ENCODE data around the gene IRAK1BP1.
"Not testable (repeated sequence)": the region's sequence is repeated elsewhere in the genome, so short reads cannot be mapped to it uniquely, and the experiment has no call there.

Gene IRAK1BP1

DNA sequence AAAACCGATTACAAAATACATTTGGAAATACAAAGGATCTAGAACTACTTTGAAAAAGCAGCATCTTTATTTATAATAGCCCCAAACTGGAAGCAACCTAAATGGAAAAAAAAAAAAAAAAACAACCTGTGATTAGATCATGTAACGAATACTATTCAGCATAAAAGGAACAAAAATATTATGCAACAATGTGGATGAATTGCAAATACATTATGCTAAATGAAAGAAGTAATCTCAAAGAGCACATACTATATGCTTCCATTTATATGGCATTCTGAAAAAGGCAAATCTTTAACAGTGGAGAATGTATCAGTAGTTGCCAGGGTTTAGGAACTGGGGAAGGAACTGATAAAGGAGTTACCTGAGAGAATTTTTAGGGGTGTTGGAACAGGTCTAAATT lies 28.9 kb downstream of the IRAK1BP1 start:
- peak; percentile 43 for DNase-seq

DNA sequence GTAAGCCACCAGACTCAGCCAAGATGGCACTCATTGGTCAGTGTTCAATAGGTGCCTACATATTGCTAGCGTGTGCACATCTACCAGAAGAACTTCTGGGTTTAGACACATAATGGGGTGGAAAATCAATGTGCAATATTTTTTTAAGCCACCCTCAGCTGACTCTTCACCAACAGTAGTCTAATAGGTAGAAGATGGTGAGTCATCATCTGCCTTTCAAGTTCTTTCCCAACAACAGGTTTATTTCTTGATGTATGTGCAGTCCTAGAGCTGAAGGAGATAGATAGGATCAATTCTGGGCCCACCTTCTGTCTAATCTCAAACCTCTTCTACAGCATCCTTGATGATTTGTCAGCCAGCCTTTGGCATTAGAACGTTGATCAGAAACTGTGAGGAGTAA lies 41.3 kb downstream of the IRAK1BP1 start:
- no peak for DNase-seq

DNA sequence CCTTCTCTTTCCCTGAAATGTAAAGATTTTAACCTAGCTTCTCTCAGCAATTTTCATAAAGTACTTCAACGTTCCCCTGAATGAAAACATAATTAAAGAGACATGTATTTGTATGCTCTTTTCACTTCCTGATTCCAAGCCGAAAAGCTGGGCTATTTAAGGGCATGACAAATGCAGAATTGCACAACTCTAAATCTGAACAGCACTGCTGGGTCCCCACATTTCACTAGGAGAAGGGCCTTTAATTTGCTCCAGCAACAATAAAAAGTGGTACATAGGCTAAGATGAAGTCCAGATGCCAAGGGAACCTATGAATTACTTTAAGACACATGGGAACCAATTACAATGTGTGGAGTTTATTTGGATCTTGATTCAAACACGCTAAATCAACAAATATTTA lies 42.0 kb downstream of the IRAK1BP1 start:
- peak; percentile 74 for DNase-seq

DNA sequence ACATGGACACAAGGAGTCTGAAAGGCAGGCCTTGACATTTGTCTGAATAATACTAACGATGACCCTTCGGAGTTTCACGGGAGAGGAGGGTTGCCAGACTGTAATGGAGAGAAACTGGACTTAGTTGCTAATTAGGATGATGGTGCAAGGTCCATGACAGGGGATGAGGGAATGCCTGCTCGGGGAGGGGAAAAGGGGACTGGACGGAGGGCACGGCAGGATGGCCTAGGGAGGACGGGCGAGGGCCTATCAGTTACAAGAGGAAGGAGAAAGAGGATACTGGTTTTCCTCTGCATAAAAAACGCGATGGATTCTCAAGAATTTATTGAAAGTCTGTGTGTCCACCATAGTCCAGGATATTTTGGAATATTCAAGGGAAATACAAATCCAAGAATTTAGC lies 42.7 kb downstream of the IRAK1BP1 start:
- DNase-seq = no peak

DNA sequence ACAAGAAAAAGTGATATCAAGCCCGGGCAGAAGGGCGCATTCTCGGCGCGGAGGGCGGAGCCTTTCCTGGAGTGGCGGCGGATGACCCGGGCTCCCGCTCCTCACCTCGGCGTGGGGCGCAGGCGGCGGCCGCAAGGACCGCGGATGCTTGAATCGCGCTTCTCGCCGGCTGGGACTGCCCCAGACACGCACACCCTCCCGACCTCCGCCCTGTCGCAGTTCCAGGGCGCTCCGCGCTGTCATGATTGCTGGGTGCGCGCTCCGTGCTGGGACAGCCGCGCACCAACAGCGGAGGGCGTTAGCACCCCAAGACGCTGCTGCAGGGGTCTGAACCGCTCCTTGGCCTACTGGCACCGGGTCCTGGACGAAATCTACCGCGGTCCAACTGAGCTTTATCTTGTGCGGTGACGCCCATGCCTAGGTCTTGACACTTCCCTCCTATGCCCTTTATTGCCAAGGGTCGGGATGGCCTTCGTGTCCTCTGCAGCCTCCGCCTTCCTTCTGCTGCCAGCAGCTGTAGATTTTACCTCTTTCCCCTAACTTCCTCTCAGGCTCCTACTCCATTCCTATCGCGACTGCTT lies 43.3 kb downstream of the IRAK1BP1 start:
- peak; percentile 10 for DNase-seq

DNA sequence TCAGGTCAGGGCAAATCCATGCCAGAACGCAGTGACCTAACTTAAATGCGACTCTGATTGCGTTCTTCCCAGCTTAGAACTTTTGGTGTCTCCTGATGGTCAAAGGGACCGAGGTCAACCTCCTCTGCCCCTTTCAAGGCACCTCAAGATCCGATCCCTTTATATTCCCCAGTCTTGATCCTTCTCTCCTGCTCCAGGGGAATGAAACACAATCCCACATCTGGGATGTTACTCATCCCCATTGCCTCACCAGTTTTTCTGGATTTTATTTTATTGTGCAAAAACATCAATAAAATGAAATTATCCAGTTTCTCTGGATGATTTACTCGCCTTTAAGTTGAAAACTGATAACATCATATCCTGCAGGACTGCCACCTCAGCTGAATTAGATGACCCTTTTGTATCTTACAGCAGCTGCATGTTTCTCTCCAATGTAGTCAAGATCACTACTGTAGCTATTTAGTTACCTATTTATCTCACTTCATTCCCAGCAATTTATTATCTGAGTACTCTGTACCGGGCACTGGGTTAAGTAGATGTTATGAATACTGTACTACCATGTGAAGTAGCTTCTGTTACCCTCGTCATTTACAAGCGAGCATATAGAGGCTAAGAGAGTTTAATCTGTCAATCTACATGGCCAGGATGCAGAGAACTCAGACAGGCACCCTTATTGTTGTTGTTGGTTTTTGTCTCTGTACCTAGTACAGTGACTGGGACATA lies 44.0 kb downstream of the IRAK1BP1 start:
- no peak for DNase-seq

DNA sequence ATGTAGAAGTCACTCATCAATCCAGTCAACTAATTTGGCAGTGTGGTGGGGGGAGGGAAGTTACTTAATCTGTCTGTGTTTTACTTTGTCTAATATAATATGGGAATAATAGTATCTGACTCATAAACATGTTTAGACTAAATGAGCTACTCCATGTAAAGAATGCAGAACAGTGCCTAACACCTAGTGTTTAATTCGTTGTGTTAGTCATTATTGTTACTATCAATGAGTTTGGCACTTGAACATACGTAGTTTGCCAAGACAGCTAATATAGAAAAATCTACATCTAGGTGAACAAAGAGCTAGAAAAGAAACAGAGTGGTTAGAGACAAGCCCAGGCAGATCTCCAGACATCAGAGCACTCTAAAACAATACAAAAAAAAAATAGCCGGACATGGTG lies 49.1 kb downstream of the IRAK1BP1 start:
- no peak for DNase-seq

DNA sequence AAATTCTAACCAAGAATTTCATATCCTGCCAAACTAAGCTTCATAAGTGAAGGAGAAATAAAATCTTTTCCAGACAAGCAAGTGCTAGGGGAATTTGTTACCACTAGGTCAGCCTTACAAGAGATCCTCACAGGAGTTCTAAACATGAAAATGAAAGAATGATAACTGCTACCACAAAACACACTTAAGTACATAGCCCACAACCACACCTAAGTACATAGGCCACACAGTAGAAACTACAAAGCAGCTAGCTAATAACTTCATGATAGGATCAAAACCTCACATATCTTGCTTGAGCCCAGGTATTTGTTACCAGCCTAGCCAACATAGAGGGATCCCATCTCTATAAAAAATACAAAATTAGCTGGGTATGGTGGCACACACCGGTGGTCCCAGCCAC lies 50.4 kb downstream of the IRAK1BP1 start:
- DNase-seq = no peak

DNA sequence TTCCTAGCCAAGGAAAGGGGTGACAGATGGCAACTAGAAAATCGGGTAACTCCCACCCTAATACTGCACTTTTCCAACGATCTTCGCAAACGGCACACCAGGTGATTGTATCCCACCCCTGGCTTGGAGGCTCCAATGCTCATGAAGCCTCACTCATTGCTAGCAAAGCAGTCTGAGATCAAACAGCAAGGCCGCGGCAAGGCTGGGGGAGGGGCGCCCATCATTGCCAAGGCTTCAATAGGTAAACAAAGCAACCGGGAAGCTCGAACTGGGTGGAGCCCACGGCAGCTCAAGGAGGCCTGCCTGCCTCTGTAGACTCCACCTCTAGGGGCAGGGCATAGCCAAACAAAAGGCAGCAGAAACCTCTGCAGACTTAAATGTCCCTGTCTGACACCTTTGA lies 53.8 kb downstream of the IRAK1BP1 start:
- DNase-seq = not testable (repeated sequence)

DNA sequence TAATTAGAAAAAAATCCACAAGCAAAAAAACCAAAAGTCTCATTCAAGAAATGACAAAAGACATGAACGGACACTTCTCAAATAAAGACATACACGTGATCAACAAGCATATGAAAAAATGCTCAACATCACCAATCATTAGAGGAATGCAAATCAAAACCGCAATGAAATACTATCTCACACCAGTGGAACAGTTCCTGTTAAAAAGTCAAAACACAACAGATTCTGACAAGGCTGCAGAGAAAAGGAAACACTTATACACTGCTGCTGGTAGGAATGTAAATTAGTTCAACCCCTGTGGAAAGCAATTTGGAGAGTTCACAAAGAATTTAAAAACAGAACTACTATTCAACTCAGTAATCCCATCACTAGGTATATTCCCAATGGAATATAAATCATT lies 58.0 kb downstream of the IRAK1BP1 start:
- DNase-seq = no peak

DNA sequence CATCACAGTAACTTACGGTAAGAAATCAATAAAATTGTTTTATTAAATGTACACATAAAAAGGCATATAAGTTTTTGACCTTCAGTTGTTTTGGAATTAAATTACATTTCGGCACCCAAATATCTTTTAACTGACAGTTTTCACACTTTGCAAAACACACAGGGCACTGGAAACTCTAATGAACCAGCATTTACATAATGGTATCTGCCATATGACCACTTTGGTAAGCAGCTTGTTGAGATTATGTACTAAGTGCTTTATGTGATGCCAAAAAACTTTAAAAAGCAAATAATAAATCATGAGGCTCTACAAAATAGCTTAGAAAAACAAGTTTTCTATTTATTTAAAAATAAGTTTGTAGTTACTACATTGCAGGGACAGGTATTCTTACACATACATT lies 68.2 kb downstream of the IRAK1BP1 start:
- no peak for DNase-seq

DNA sequence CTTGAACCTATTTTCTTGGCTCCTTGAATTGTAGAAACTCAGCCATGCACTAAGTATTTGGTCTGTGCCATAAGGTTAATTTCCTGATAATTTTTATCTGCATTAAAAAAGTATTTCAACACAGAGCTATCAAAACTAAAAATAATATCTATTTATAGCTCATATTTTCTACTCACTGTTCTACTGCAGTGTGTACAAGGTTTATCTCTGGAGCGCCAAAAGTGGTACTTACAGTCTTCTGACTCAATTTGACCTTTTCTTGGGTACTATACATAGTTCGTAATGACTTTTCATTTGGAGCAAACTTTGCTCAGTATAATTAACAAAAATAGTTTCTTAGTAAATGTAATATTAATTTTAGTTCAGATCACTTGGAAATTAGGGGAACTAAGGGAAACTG lies 69.2 kb downstream of the IRAK1BP1 start:
- DNase-seq = no peak

DNA sequence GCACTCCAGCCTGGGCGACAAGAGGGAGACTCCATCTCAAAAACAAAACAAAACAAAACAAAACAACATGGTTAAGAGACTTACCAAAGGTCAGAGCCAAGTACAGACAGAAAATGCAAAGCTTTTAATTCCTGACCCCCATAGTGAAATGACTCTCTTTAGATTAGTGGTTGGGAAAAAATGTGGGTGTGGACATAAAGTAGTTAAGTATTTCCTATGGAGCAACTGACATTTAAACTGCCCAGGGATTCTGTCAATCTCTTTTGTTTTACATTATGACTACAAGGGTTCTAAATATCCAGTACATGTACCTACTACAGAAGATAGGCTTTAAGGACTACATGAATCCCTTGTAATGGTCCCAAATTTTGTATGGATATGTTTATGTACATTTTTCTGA lies 75.1 kb downstream of the IRAK1BP1 start:
- no peak for DNase-seq

DNA sequence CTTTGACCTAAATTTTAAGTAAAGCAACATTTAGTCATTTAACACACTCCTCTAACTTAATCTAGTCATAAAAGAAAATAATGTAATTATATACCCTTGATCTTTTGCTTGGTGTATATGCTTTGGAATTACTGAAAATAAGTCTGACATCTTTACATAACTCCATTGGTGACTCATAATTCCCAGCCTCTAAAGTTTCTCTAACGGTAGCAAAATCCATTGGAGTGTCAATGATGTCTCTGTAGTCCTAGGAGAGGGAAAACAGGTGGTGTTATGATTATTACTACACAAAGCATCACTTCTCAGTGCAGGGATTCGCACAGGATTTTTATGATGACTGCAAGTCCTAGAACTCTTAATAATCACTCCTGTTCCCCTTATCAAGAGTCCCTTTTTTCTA lies 80.2 kb downstream of the IRAK1BP1 start:
- DNase-seq = no peak

DNA sequence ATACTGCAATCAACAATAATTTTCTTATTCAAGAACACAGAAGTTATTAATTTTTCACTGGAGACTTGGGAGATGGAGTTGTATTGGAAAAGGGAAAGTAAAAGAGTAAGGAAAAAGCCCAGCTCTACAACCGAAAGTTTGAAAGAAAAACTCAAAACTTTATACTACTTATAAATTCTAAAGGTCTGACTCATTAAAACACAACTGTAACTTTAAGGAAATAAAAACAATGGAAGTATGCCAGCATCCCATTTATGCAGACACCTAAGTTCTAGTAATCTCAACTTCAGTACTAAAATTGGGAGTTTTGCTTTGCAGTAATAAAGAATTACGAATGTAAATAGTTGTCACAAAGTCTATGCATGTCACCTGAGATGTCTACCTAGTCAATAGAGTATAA lies 80.6 kb downstream of the IRAK1BP1 start:
- no peak for DNase-seq

DNA sequence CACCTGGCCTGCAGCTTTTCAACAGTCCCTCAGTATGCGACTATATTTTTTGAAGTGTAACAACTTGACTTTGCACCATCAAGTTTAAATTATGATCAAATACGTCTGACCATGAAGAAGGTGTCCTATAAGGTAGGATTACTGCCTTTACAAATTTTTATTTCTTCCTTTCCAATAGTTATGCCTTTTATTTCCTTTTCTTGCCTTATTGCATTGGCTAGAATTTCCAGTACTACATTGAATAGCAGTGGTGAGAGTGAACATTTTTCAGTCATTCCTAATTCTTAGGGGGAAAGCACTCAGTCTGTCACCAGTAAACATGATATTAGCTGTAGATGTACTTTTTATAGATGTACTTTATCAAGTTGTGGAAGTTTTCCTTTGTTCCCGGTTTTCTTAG lies 81.4 kb downstream of the IRAK1BP1 start:
- DNase-seq = no peak

DNA sequence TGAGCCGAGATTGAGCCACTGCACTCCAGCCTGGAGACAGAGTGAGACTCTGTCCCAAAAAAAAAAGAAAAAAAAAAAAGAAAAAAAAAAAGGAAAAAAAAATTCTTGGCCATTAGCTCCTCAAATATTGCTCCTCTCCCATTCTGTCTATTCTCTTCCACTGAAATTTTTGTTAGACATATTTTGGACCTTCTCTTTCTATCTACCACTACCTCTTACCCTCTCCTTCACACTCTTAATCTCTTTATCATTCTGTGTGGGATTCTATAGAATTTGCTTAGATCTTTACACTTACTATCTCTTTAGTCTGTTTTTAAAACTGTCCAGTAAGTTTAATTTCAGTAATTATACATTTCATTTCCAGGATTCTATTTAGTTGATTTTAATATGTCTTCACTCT lies 85.0 kb downstream of the IRAK1BP1 start:
- DNase-seq = no peak

Data from inflammatory macrophage treated with lipopolysaccharide for 4 hours (primary cell).